Endothelial cell of umbilical vein (primary cell): ENCODE data around the gene SLAMF1. TPM values are rescaled to one million over a fixed set of nuclear protein-coding genes. Genes with fewer than 3 reads are reported as not detected.

Experiments
- BruUV-seq: library from RNA; stranded (reverse); fragments of 400-500 nt; replicated peaks from 2 replicates; lab custom pipeline; 2021; lab: Mats Ljungman, UMichigan
- CTCF ChIA-PET: fragments of 300-600, 350-600 bp; sonication (Branson Sonifier 250); formaldehyde crosslinking; loops from one replicate; lab custom pipeline; 2021; ENCODE audit warnings: antibody characterized with exemption, inconsistent platforms; lab: Charles Lee
- POLR2A ChIA-PET: fragments of 300-600, 350-600 bp; sonication (Branson Sonifier 250); formaldehyde crosslinking; loops from one replicate; lab custom pipeline; 2021; ENCODE audit warnings: antibody characterized with exemption, inconsistent platforms; lab: Charles Lee
- DNase-seq: peaks from one replicate; pipeline ENCODE4 v3.0.0-alpha.2; 2011; ENCODE audit warnings: low read depth, low spot score
- FAIRE-seq: peaks from 2 replicates; lab custom pipeline; 2011; peaks lifted over from hg19 to GRCh38; lab: Jason Lieb, UNC
- H2AFZ ChIP-seq: 2 replicates; pipeline ENCODE4 v1.6.0; 2012; ENCODE audit warnings: low read depth, low read length, control low read depth, inconsistent platforms
- H3K27ac ChIP-seq: 2 replicates; pipeline ENCODE4 v1.5.1; 2011; ENCODE audit warnings: low read depth, mild to moderate bottlenecking, control low read depth, low read length, moderate library complexity; ENCODE audit not compliant: insufficient read depth
- H3K27me3 ChIP-seq, 2 experiments: 2 replicates each; pipeline versions ENCODE4 v1.6.0 to v1.6.1; 2011; ENCODE audit warnings: low read length in 2 of 2, mixed read lengths in 1 of 2; ENCODE audit not compliant: control insufficient read depth in 2 of 2, insufficient read depth in 2 of 2
- H3K36me3 ChIP-seq, 2 experiments: 2 replicates in 1 of 2; 3 replicates in 1 of 2; pipeline ENCODE4 v1.5.1; 2011; ENCODE audit warnings: low read length in 2 of 2, mild to moderate bottlenecking in 1 of 2, moderate library complexity in 1 of 2; ENCODE audit not compliant: control insufficient read depth in 2 of 2, insufficient read depth in 2 of 2; ENCODE audit errors: extremely low read depth in 1 of 2
- H3K4me1 ChIP-seq: 3 replicates; pipeline ENCODE4 v1.5.1; 2011; ENCODE audit warnings: mild to moderate bottlenecking, low read length; ENCODE audit not compliant: control insufficient read depth, insufficient read depth; ENCODE audit errors: extremely low read depth
- H3K4me2 ChIP-seq: 2 replicates; pipeline ENCODE4 v1.6.1; 2011; ENCODE audit warnings: low read length, control low read depth, mixed read lengths; ENCODE audit not compliant: insufficient read depth
- H3K4me3 ChIP-seq, 3 experiments: fragments of 200-600 bp in 1 of 3; sonication (generic), shearing (Covaris generic) in 1 of 3; replicated peaks in 1 of 3; 2 replicates each; pipeline ENCODE4 v1.5.1; 2011 to 2016; ENCODE audit warnings: control low read depth in 3 of 3, low read length in 3 of 3, mild to moderate bottlenecking in 2 of 3, inconsistent platforms in 1 of 3, low read depth in 1 of 3, moderate library complexity in 1 of 3; ENCODE audit not compliant: insufficient read depth in 1 of 3
- H3K79me2 ChIP-seq: 2 replicates; pipeline ENCODE4 v1.6.0; 2012; ENCODE audit warnings: low read length, inconsistent platforms; ENCODE audit not compliant: control insufficient read depth, insufficient read depth
- H3K9ac ChIP-seq: replicated peaks from 2 replicates; pipeline ENCODE3; 2011; ENCODE audit warnings: low read length, control low read depth; ENCODE audit not compliant: insufficient read depth; ENCODE audit errors: extremely low read depth
- H3K9me1 ChIP-seq: replicated peaks from 3 replicates; pipeline ENCODE4 v1.6.0; 2011; ENCODE audit warnings: mild to moderate bottlenecking, low read length; ENCODE audit not compliant: control insufficient read depth, insufficient read depth; ENCODE audit errors: extremely low read depth
- H3K9me3 ChIP-seq: replicated peaks from 2 replicates; pipeline ENCODE4 v1.5.1; 2012; ENCODE audit warnings: low read length, inconsistent platforms; ENCODE audit not compliant: control insufficient read depth, insufficient read depth
- H4K20me1 ChIP-seq: replicated peaks from 2 replicates; pipeline ENCODE3; 2011; ENCODE audit warnings: mild to moderate bottlenecking, low read length; ENCODE audit not compliant: control insufficient read depth, insufficient read depth; ENCODE audit errors: extremely low read depth
- GATA2 ChIP-seq: IDR thresholded peaks from 2 replicates; pipeline ENCODE4 v1.7.0; 2011; ENCODE audit warnings: low read depth, mild to moderate bottlenecking, moderate library complexity, mixed read lengths, low read length; ENCODE audit not compliant: insufficient read length, insufficient read depth
- POLR2A ChIP-seq: IDR thresholded peaks from 2 replicates; pipeline ENCODE4 v1.6.1; 2012; ENCODE audit warnings: low read depth, mild to moderate bottlenecking, control low read depth, low read length
- dilution Hi-C: fragments of 300-500 bp; cut with MboI; formaldehyde crosslinking; loops from one replicate; pipeline ENCODE4 v1.15.0; 2019; ENCODE audit warnings: low sequenced_read_pairs; ENCODE audit not compliant: extremely low pct_ligation_motif_present
- intact Hi-C: fragments of 100-400 bp; cut with micrococcal nuclease; formaldehyde crosslinking; loops from one replicate; pipeline ENCODE4 v1.10.0; 2022
- polyA plus RNA-seq, 4 experiments: library from polyadenylated mRNA; depleted of rRNA in 3 of 4; stranded (reverse) in 3 of 4; unstranded in 1 of 4; fragments of >200 nt; gene quantifications; 2 replicates each; pipeline versions ENCODE4 v1.2.1 to v1.2.3, GENCODE V29; 2011 to 2012; ENCODE audit warnings: missing spikeins in 1 of 4
- total RNA-seq: library from RNA; stranded (reverse); gene quantifications from 2 replicates; pipeline ENCODE4 v1.2.3, GENCODE V29; 2021
- TF ChIP-seq, protein P1 (sequence below), 2 donors: IDR thresholded peaks; 1 replicate in 1 of 2; 2 replicates in 1 of 2; pipeline ENCODE4 v1.5.1; 2011; ENCODE audit warnings: low read length in 2 of 2, mild to moderate bottlenecking in 2 of 2, moderate library complexity in 2 of 2, control low read depth in 1 of 2, inconsistent platforms in 1 of 2, low read depth in 1 of 2; ENCODE audit not compliant: insufficient read depth in 1 of 2; ENCODE audit errors: extremely low read depth in 1 of 2

SLAMF1 gene
- total and polyA plus RNA-seq, 2 donors (not counting 3 experiments of a cell fraction or from before 2014, with no cell fraction given): not detected

DNA sequence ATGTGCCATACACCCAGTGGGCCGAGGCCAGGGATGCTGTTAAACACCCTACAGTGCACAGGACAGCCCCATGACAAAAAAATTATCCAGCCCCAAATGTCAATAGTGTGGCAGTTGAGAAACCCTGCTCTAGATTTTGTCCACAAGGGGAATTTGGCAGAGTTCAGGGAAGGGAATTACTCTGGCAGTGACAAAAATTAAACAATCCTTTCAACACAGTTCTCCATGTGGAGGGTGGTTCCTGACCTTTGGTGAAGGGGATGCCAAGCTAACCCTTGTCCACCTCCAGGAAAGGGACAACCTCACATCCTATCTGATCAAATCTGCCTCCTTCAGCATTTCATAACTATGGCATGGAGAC lies 39.2 kb downstream of the SLAMF1 start:
- Histone ChIP-seq H3K36me3 (no peaks in the 10 kb centered on the region), H3K27ac (no peak overlapping the region), H3K4me2 (no peak overlapping the region), H2AFZ (no peak overlapping the region), H3K4me1 (no peaks in the 10 kb centered on the region), H3K9me1 (no peaks in the 10 kb centered on the region), H3K79me2 (no peaks in the 10 kb centered on the region), H4K20me1 (no peaks in the 10 kb centered on the region), H3K9ac (no peak overlapping the region), H3K9me3 (no peaks in the 10 kb centered on the region), H3K27me3 (peaks cover 18 to 20% of the 10 kb centered on the region in 2 experiments), H3K4me3 (no peak overlapping the region)
- intact Hi-C loops (loop anchor here (1.0 to 10.0 kb wide), 3 partner anchors 63 to 503 kb away; no protein-coding TSS in a partner anchor), dilution Hi-C loops (no loop called here)
- DNase-seq: no peak
- no peak for FAIRE-seq
- BruUV-seq: no TSS peak
- no peak for TF ChIP-seq POLR2A
- TF ChIP-seq, protein P1, sequence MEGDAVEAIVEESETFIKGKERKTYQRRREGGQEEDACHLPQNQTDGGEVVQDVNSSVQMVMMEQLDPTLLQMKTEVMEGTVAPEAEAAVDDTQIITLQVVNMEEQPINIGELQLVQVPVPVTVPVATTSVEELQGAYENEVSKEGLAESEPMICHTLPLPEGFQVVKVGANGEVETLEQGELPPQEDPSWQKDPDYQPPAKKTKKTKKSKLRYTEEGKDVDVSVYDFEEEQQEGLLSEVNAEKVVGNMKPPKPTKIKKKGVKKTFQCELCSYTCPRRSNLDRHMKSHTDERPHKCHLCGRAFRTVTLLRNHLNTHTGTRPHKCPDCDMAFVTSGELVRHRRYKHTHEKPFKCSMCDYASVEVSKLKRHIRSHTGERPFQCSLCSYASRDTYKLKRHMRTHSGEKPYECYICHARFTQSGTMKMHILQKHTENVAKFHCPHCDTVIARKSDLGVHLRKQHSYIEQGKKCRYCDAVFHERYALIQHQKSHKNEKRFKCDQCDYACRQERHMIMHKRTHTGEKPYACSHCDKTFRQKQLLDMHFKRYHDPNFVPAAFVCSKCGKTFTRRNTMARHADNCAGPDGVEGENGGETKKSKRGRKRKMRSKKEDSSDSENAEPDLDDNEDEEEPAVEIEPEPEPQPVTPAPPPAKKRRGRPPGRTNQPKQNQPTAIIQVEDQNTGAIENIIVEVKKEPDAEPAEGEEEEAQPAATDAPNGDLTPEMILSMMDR (IDR thresholded peaks at IDR 0.05; ENCODE audit: extremely low read depth in 1 of 2, insufficient read depth in 1 of 2, low read depth in 1 of 2, low read length in 2 of 2): no peak
- CTCF ChIA-PET: interaction anchor here (0.6 to 4.1 kb wide), 8 partner anchors 16 to 520 kb away, joined by 3 to 37 read pairs (median 3); no protein-coding TSS in a partner anchor
- POLR2A ChIA-PET: no interaction called here

DNA sequence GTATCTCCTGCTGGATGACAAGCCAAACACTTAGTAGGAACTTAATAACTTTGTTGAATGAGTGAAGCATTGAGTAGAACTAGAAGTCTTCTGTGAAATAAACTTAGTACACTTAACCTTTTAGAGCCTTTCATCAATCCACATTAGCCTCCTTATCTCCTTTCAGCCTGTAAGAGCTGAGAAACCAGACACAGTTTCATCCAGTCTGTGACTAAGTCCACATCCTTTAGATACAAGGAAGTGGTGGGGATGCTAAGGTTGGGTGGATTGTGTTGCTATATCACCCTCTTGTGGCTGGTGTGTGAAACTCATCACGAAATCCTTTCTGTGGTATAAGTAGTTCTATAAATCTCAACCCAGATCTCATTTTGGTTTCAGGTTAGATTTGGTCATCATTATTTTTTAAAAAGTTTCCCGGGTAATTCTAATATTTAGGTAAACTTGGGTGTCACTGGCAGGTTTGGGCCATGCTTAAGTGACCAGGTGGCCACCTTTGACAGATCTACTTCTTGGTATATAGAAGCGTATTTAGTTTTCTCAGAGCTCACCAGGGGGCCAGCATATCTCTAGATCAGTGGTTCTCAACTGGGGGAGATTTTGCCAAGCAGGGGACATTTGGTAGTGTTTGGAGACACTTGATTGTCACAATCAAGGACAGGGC lies 39.7 kb downstream of the SLAMF1 start:
- Histone ChIP-seq H4K20me1 (no peaks in the 10 kb centered on the region), H3K4me3 (no peak overlapping the region), H3K4me1 (no peaks in the 10 kb centered on the region), H3K9ac (no peak overlapping the region), H3K36me3 (no peaks in the 10 kb centered on the region), H3K79me2 (no peaks in the 10 kb centered on the region), H3K9me3 (no peaks in the 10 kb centered on the region), H3K27ac (no peak overlapping the region), H3K27me3 (peaks cover 18 to 20% of the 10 kb centered on the region in 2 experiments), H3K4me2 (no peak overlapping the region), H2AFZ (no peak overlapping the region), H3K9me1 (no peaks in the 10 kb centered on the region)
- peak; percentile 70 for DNase-seq
- dilution Hi-C loops: no loop called here
- intact Hi-C loops: loop anchor here (1.0 to 10.0 kb wide), 3 partner anchors 62 to 502 kb away; no protein-coding TSS in a partner anchor
- BruUV-seq: no TSS peak
- peak; percentile 98 for FAIRE-seq
- TF ChIP-seq, protein P1 (IDR thresholded peaks at IDR 0.05; ENCODE audit: extremely low read depth in 1 of 2, insufficient read depth in 1 of 2, low read depth in 1 of 2, low read length in 2 of 2): peak; percentile 60 to 65
- no peak for TF ChIP-seq GATA2
- ChIA-PET CTCF (interaction anchor here (0.6 to 4.1 kb wide), 11 partner anchors 15 to 520 kb away, joined by 3 to 37 read pairs (median 3); no protein-coding TSS in a partner anchor), POLR2A (no interaction called here)
